ENCODE results near the gene CCT8L2.
"Not testable (repeated sequence)": the region's sequence is repeated elsewhere in the genome, so short reads cannot be mapped to it uniquely, and the experiment has no call there.

GRCh38 chr22:16566421-16567151 lies 26.0 kb downstream of the CCT8L2 start:
- TF ChIP-seq, protein P1, sequence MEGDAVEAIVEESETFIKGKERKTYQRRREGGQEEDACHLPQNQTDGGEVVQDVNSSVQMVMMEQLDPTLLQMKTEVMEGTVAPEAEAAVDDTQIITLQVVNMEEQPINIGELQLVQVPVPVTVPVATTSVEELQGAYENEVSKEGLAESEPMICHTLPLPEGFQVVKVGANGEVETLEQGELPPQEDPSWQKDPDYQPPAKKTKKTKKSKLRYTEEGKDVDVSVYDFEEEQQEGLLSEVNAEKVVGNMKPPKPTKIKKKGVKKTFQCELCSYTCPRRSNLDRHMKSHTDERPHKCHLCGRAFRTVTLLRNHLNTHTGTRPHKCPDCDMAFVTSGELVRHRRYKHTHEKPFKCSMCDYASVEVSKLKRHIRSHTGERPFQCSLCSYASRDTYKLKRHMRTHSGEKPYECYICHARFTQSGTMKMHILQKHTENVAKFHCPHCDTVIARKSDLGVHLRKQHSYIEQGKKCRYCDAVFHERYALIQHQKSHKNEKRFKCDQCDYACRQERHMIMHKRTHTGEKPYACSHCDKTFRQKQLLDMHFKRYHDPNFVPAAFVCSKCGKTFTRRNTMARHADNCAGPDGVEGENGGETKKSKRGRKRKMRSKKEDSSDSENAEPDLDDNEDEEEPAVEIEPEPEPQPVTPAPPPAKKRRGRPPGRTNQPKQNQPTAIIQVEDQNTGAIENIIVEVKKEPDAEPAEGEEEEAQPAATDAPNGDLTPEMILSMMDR (conservative IDR thresholded peaks at IDR 0.05; ENCODE audit: low read depth, low read length), result not testable (repeated sequence)
- TF ChIP-seq MXI1 (IDR thresholded peaks at IDR 0.05; ENCODE audit: borderline replicate concordance, low read depth, low read length); POLR2A (IDR thresholded peaks at IDR 0.05; ENCODE audit: low read depth, low read length): not testable (repeated sequence)
- TF ChIP-seq, protein P2, sequence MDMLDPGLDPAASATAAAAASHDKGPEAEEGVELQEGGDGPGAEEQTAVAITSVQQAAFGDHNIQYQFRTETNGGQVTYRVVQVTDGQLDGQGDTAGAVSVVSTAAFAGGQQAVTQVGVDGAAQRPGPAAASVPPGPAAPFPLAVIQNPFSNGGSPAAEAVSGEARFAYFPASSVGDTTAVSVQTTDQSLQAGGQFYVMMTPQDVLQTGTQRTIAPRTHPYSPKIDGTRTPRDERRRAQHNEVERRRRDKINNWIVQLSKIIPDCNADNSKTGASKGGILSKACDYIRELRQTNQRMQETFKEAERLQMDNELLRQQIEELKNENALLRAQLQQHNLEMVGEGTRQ (IDR thresholded peaks at IDR 0.05; ENCODE audit: low read depth, low read length), result not testable (repeated sequence)
